Measurements from ENCODE around the gene ZNF175.

- TF ChIP-seq, protein P1, sequence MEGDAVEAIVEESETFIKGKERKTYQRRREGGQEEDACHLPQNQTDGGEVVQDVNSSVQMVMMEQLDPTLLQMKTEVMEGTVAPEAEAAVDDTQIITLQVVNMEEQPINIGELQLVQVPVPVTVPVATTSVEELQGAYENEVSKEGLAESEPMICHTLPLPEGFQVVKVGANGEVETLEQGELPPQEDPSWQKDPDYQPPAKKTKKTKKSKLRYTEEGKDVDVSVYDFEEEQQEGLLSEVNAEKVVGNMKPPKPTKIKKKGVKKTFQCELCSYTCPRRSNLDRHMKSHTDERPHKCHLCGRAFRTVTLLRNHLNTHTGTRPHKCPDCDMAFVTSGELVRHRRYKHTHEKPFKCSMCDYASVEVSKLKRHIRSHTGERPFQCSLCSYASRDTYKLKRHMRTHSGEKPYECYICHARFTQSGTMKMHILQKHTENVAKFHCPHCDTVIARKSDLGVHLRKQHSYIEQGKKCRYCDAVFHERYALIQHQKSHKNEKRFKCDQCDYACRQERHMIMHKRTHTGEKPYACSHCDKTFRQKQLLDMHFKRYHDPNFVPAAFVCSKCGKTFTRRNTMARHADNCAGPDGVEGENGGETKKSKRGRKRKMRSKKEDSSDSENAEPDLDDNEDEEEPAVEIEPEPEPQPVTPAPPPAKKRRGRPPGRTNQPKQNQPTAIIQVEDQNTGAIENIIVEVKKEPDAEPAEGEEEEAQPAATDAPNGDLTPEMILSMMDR (optimal IDR thresholded peaks at IDR 0.05 in 1 of 3, IDR thresholded peaks at IDR 0.05 in 1 of 3, conservative IDR thresholded peaks at IDR 0.05 in 1 of 3; ENCODE audit: extremely low read depth in 1 of 3, insufficient read depth in 2 of 3, low read length in 3 of 3), result no peak
- no peak for TF ChIP-seq EZH2 (IDR thresholded peaks at IDR 0.05; ENCODE audit: low read length)
These were observed 56.5 kb downstream of the ZNF175 start for GRCh38 chr19:51627491-51628138.
